IMR-90 (cell line): Measurements from ENCODE around the gene PAPSS2. TPM values are rescaled to one million over a fixed set of nuclear protein-coding genes. Genes with fewer than 3 reads are reported as not detected.

Source experiments
- ATAC-seq: fragments of 200-7000 bp; cut with Tn5 transposase; 2 replicates; pipeline ENCODE4 v1.9.1; 2020; ENCODE audit warnings: low read depth, mild to moderate bottlenecking, moderate library complexity
- BruUV-seq: library from RNA; stranded (reverse); fragments of 400-500 nt; replicated peaks from 2 replicates; lab custom pipeline; 2021; lab: Mats Ljungman, UMichigan
- CTCF ChIA-PET: fragments of 300-600 bp; formaldehyde crosslinking; extraction: SDS; loops from one replicate; lab custom pipeline; 2021; ENCODE audit warnings: antibody characterized with exemption; lab: Yijun Ruan, JAX
- POLR2A ChIA-PET: fragments of 300-600 bp; sonication (Branson Sonifier 250); formaldehyde crosslinking; loops from one replicate; lab custom pipeline; 2022; ENCODE audit warnings: antibody characterized with exemption; ENCODE audit not compliant: unreplicated experiment; lab: Charles Lee
- DNase-seq: peaks from one replicate; pipeline ENCODE4 v3.0.0; 2013
- H2AFZ ChIP-seq: replicated peaks from 2 replicates; pipeline ENCODE3; 2013; ENCODE audit warnings: low read length, mild to moderate bottlenecking; ENCODE audit not compliant: poor library complexity
- H2AK5ac ChIP-seq: 2 replicates; pipeline ENCODE4 v1.6.1; 2013; ENCODE audit warnings: low read depth, low read length, inconsistent platforms
- H2AK9ac ChIP-seq: replicated peaks from 2 replicates; pipeline ENCODE3; 2013; ENCODE audit warnings: mild to moderate bottlenecking, low read depth, low read length, moderate library complexity; ENCODE audit not compliant: poor library complexity
- H2BK120ac ChIP-seq: 2 replicates; pipeline ENCODE4 v1.6.1; 2013; ENCODE audit warnings: low read depth, low read length, inconsistent platforms
- H2BK15ac ChIP-seq: 3 replicates; pipeline ENCODE4 v1.6.1; 2013; ENCODE audit warnings: low read depth, low read length, inconsistent platforms
- H2BK20ac ChIP-seq: 2 replicates; pipeline ENCODE4 v1.6.1; 2013; ENCODE audit warnings: low read depth, mild to moderate bottlenecking, inconsistent platforms, low read length, moderate library complexity
- H2BK5ac ChIP-seq: 2 replicates; pipeline ENCODE4 v1.6.1; 2013; ENCODE audit warnings: mild to moderate bottlenecking, low read depth, low read length, inconsistent platforms; ENCODE audit not compliant: poor library complexity, severe bottlenecking
- H3K14ac ChIP-seq: replicated peaks from 2 replicates; pipeline ENCODE4 v1.6.1; 2013; ENCODE audit warnings: low read depth, low read length, inconsistent platforms
- H3K18ac ChIP-seq: 2 replicates; pipeline ENCODE4 v1.6.1; 2013; ENCODE audit warnings: low read depth, low read length, control low read depth
- H3K23ac ChIP-seq: 2 replicates; pipeline ENCODE4 v1.6.1; 2013; ENCODE audit warnings: low read depth, low read length, inconsistent platforms
- H3K27ac ChIP-seq: 2 replicates; pipeline ENCODE4 v1.5.1; 2013; ENCODE audit warnings: mild to moderate bottlenecking, control low read depth, low read length; ENCODE audit not compliant: insufficient read depth
- H3K27me3 ChIP-seq: 2 replicates; pipeline ENCODE4 v1.6.1; 2013; ENCODE audit warnings: low read length; ENCODE audit not compliant: control insufficient read depth, insufficient read depth
- H3K36me3 ChIP-seq: 2 replicates; pipeline ENCODE4 v1.6.1; 2013; ENCODE audit warnings: low read length, mixed read lengths; ENCODE audit not compliant: control insufficient read depth, insufficient read depth
- H3K4ac ChIP-seq: 2 replicates; pipeline ENCODE4 v1.6.1; 2013; ENCODE audit warnings: low read depth, low read length, inconsistent platforms
- H3K4me1 ChIP-seq: 2 replicates; pipeline ENCODE4 v1.6.1; 2013; ENCODE audit warnings: low read length, mixed read lengths; ENCODE audit not compliant: control insufficient read depth, insufficient read depth
- H3K4me2 ChIP-seq: 2 replicates; pipeline ENCODE4 v1.6.1; 2013; ENCODE audit warnings: low read depth, mild to moderate bottlenecking, control low read depth, low read length, moderate library complexity
- H3K4me3 ChIP-seq: 2 replicates; pipeline ENCODE4 v1.5.1; 2013; ENCODE audit warnings: low read depth, mild to moderate bottlenecking, control low read depth, low read length, moderate library complexity; ENCODE audit not compliant: insufficient read depth
- H3K56ac ChIP-seq: 2 replicates; pipeline ENCODE4 v1.6.1; 2013; ENCODE audit warnings: low read length, inconsistent platforms; ENCODE audit not compliant: insufficient read depth; ENCODE audit errors: extremely low read depth
- H3K79me1 ChIP-seq, 2 experiments: 2 replicates each; pipeline ENCODE4 v1.6.1; 2013; ENCODE audit warnings: low read length in 2 of 2, inconsistent platforms in 1 of 2, low read depth in 1 of 2
- H3K9ac ChIP-seq: 2 replicates; pipeline ENCODE4 v1.6.1; 2013; ENCODE audit warnings: low read depth, low read length, control low read depth
- H3K9me1 ChIP-seq: 2 replicates; pipeline ENCODE4 v1.6.1; 2013; ENCODE audit warnings: low read length, inconsistent platforms; ENCODE audit not compliant: insufficient read depth
- H3K9me3 ChIP-seq: 2 replicates; pipeline ENCODE4 v1.6.1; 2013; ENCODE audit warnings: low read length; ENCODE audit not compliant: control insufficient read depth, insufficient read depth
- H4K20me1 ChIP-seq: 2 replicates; pipeline ENCODE4 v1.6.1; 2013; ENCODE audit warnings: low read length, inconsistent platforms; ENCODE audit not compliant: insufficient read depth
- H4K5ac ChIP-seq: 2 replicates; pipeline ENCODE4 v1.6.1; 2013; ENCODE audit warnings: mild to moderate bottlenecking, low read depth, low read length, control low read depth
- H4K8ac ChIP-seq, 2 experiments: 2 replicates each; pipeline ENCODE4 v1.6.1; 2013; ENCODE audit warnings: low read depth in 2 of 2, low read length in 2 of 2, control low read depth in 1 of 2, inconsistent platforms in 1 of 2
- H4K91ac ChIP-seq: 2 replicates; pipeline ENCODE4 v1.6.1; 2013; ENCODE audit warnings: low read depth, low read length, inconsistent platforms; ENCODE audit not compliant: insufficient read depth
- BHLHE40 ChIP-seq: fragments of 150-350 bp; IDR thresholded peaks from 2 replicates; pipeline ENCODE4 v1.6.1; 2016; ENCODE audit warnings: mild to moderate bottlenecking, low read depth, low read length
- MAFK ChIP-seq: IDR thresholded peaks from 2 replicates; pipeline ENCODE4 v1.6.1; 2012; ENCODE audit warnings: low read depth, low read length, improper control_type of control experiment
- NFE2L2 ChIP-seq: fragments of 150-350 bp; IDR thresholded peaks from 2 replicates; pipeline ENCODE4 v1.6.1; 2016; ENCODE audit warnings: low read depth, mild to moderate bottlenecking, low read length
- POLR2A ChIP-seq: IDR thresholded peaks from 2 replicates; pipeline ENCODE4 v1.6.1; 2012; ENCODE audit warnings: mild to moderate bottlenecking, low read depth, low read length
- RAD21 ChIP-seq: IDR thresholded peaks from 2 replicates; pipeline ENCODE4 v1.6.1; 2012; ENCODE audit warnings: low read length, improper control_type of control experiment
- dilution Hi-C: fragments of 300-500 bp; cut with HindIII; formaldehyde crosslinking; loops from one replicate; pipeline ENCODE4 v1.14.3; 2018; ENCODE audit warnings: low sequenced_read_pairs; ENCODE audit not compliant: unreplicated experiment
- in situ Hi-C: fragments of 300-500 bp; cut with MboI; formaldehyde crosslinking; loops from 3 replicates; pipeline ENCODE4 v1.14.3; 2019; ENCODE audit warnings: low sequenced_read_pairs, inconsistent platforms, mixed read lengths
- intact Hi-C: fragments of 100-400 bp; cut with micrococcal nuclease; formaldehyde crosslinking; loops from 2 replicates; pipeline ENCODE4 v1.10.0; 2022
- polyA plus RNA-seq, 3 experiments: library from polyadenylated mRNA; depleted of rRNA; stranded (reverse); fragments of >200 nt; gene quantifications; 2 replicates each; pipeline ENCODE4 v1.2.3, GENCODE V29; 2012; ENCODE audit warnings: low replicate concordance in 1 of 3
- total RNA-seq: library from RNA; depleted of rRNA; stranded (reverse); fragments of >200 nt; gene quantifications from 2 replicates; pipeline ENCODE4 v1.2.3, GENCODE V29; 2012

PAPSS2 gene
- total and polyA plus RNA-seq, 2 of the 4 experiments (the other 2 are of a cell fraction) = 55.0 to 63.3 TPM

DNA sequence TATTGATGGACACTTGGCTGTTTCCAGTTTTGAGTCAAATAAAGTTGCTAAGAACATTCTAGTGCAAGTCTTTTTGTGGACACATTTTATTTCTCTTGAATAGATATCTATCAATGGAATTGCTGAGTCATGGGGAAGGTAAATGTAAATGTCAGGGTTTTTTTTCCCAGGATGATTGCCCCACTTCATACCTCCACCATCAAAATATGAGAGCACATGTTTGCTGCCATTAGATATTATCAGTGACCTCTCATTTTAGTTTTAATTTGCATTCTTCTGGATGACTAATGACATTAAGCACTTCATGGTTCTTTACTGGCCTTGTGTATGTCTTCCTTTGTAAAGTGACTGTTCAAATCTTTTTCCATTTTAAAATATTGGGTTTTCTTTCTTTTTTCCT, 45.7 kb downstream of the PAPSS2 start:
- Histone ChIP-seq H2BK20ac (no peak overlapping the region), H2AFZ (no peak overlapping the region), H4K20me1 (no peaks in the 10 kb centered on the region; the same call in 1 of the 2 replicates), H2BK15ac (no peak overlapping the region), H3K27ac (no peak overlapping the region), H3K79me1 (peaks cover 37 to 50% of the 10 kb centered on the region in 2 experiments), H3K27me3 (no peaks in the 10 kb centered on the region), H3K14ac (no peak overlapping the region), H3K4me1 (peaks cover 8% of the 10 kb centered on the region), H3K4me3 (no peak overlapping the region), H3K23ac (no peak overlapping the region), H2AK5ac (no peak overlapping the region), H3K9me3 (no peaks in the 10 kb centered on the region), H3K18ac (no peak overlapping the region; the same call in 1 of the 2 replicates), H3K4me2 (no peak overlapping the region), H4K5ac (no peak overlapping the region), H3K9ac (no peak overlapping the region), H4K8ac (no peak overlapping the region), H3K4ac (no peak overlapping the region), H2BK5ac (peak overlapping the region; percentile 31), H2AK9ac (no peak overlapping the region), H2BK120ac (no peak overlapping the region), H3K56ac (no peak overlapping the region), H3K9me1 (peaks cover 11% of the 10 kb centered on the region), H4K91ac (no peak overlapping the region), H3K36me3 (peaks cover 10% of the 10 kb centered on the region; the same call in 1 of the 2 replicates)
- in situ Hi-C loops (no loop called here), intact Hi-C loops (loop anchor here (5.0 kb wide), 1 partner anchor 43 kb away; no protein-coding TSS in a partner anchor), dilution Hi-C loops (no loop called here)
- ChIA-PET POLR2A (no interaction called here), CTCF (no interaction called here)
- DNase-seq = peak; percentile 44
- ATAC-seq = peak; percentile 30
- BruUV-seq = no TSS peak
- TF ChIP-seq POLR2A (no peak), MAFK (peak; percentile 90), BHLHE40 (no peak), RAD21 (no peak), NFE2L2 (peak; percentile 97)
